ENCODE results near the gene PTCD1. TPM values are rescaled to one million over a fixed set of nuclear protein-coding genes. Genes with fewer than 3 reads are reported as not detected.

PTCD1 gene
- total RNA-seq, 1 experiment from 2014 or later, result 15.0 TPM

- H3K27me3 ChIP-seq (ENCODE audit: control insufficient read depth, insufficient read depth, low read length), result no peaks in the 10 kb centered on the region
- peak overlapping the region; percentile 96 to 100 for H3K4me3 ChIP-seq (ENCODE audit: low read depth in 2 of 2, low read length in 2 of 2)
- no peaks in the 10 kb centered on the region for H3K9me3 ChIP-seq (ENCODE audit: control insufficient read depth, insufficient read depth, low read depth, low read length)
- no TSS peak for BruUV-seq (replicated peaks)
- ChIA-PET POLR2A (no interaction called here), CTCF (no interaction called here)
- in situ Hi-C loops (cut with HindIII; ENCODE audit: low pct_unique_long_range_greater_than_20kb, low sequenced_read_pairs), result no loop called here
- ATAC-seq, result no peak
- intact Hi-C loops (cut with micrococcal nuclease; ENCODE audit: unreplicated experiment), result no loop called here
- H3K27ac ChIP-seq (ENCODE audit: low read length), result peak overlapping the region; percentile 98
- peaks cover 28% of the 10 kb centered on the region for H3K36me3 ChIP-seq (ENCODE audit: control insufficient read depth, insufficient read depth, low read length)
- peaks cover 19% of the 10 kb centered on the region for H3K4me1 ChIP-seq (ENCODE audit: control insufficient read depth, insufficient read depth, low read length)
- no peak for DNase-seq (ENCODE audit: low read depth, low spot score)
- TF ChIP-seq POLR2AphosphoS5 (IDR thresholded peaks at IDR 0.05; ENCODE audit: low read depth, low read length) (no peak), REST (IDR thresholded peaks at IDR 0.05; ENCODE audit: insufficient read depth in 1 of 2, low read depth in 2 of 2, low read length in 1 of 2) (no peak), SIN3A (IDR thresholded peaks at IDR 0.05; ENCODE audit: borderline replicate concordance, insufficient read depth, low read depth, low read length) (no peak), TCF7L2 (IDR thresholded peaks at IDR 0.05; ENCODE audit: low read depth, low read length) (no peak), CTCF (IDR thresholded peaks at IDR 0.05) (no peak)
These were observed 32.0 kb downstream of the PTCD1 start for GRCh38 chr7:99406557-99406956.

- DNase-seq (ENCODE audit: low read depth, low spot score) (no peak), ATAC-seq (no peak)
- TF ChIP-seq POLR2AphosphoS5 (IDR thresholded peaks at IDR 0.05; ENCODE audit: low read depth, low read length) (no peak), REST (IDR thresholded peaks at IDR 0.05; ENCODE audit: insufficient read depth in 1 of 2, low read depth in 2 of 2, low read length in 1 of 2) (no peak), CTCF (IDR thresholded peaks at IDR 0.05) (no peak), SIN3A (IDR thresholded peaks at IDR 0.05; ENCODE audit: borderline replicate concordance, insufficient read depth, low read depth, low read length) (no peak), TCF7L2 (IDR thresholded peaks at IDR 0.05; ENCODE audit: low read depth, low read length) (no peak)
- peaks cover 20% of the 10 kb centered on the region for H3K36me3 ChIP-seq (ENCODE audit: control insufficient read depth, insufficient read depth, low read length)
- no peak overlapping the region for H3K27ac ChIP-seq (ENCODE audit: low read length)
- no peaks in the 10 kb centered on the region for H3K27me3 ChIP-seq (ENCODE audit: control insufficient read depth, insufficient read depth, low read length)
- POLR2A ChIA-PET, result no interaction called here
- CTCF ChIA-PET, result no interaction called here
- in situ Hi-C loops (cut with HindIII; ENCODE audit: low pct_unique_long_range_greater_than_20kb, low sequenced_read_pairs) (no loop called here), intact Hi-C loops (cut with micrococcal nuclease; ENCODE audit: unreplicated experiment) (no loop called here)
- no peak overlapping the region for H3K4me3 ChIP-seq (ENCODE audit: low read depth in 2 of 2, low read length in 2 of 2)
- peaks cover 12% of the 10 kb centered on the region for H3K4me1 ChIP-seq (ENCODE audit: control insufficient read depth, insufficient read depth, low read length)
- BruUV-seq (replicated peaks), result no TSS peak
- no peaks in the 10 kb centered on the region for H3K9me3 ChIP-seq (ENCODE audit: control insufficient read depth, insufficient read depth, low read depth, low read length)
These were observed 33.6 kb downstream of the PTCD1 start for GRCh38 chr7:99404977-99405320.

Measured in Panc1 (cell line).